Urinary bladder (tissue), 4 donors: ENCODE measurements around the gene PPP3R2. TPM values are rescaled to one million over a fixed set of nuclear protein-coding genes. Genes with fewer than 3 reads are reported as not detected.
"Not testable (repeated sequence)": the region's sequence is repeated elsewhere in the genome, so short reads cannot be mapped to it uniquely, and the experiment has no call there.

ENCODE experiments used
- DNase-seq: peaks from one replicate; pipeline ENCODE4 v3.0.0-alpha.2; 2015; ENCODE audit errors: extremely low spot score
- H3K27ac ChIP-seq: one replicate; pipeline ENCODE4 v1.5.1; 2013; ENCODE audit warnings: low read depth, mild to moderate bottlenecking, moderate library complexity
- H3K36me3 ChIP-seq: one replicate; pipeline ENCODE4 v1.6.1; 2013; ENCODE audit warnings: mild to moderate bottlenecking, moderate library complexity; ENCODE audit not compliant: insufficient read depth
- H3K4me1 ChIP-seq: one replicate; pipeline ENCODE4 v1.6.1; 2013; ENCODE audit warnings: mild to moderate bottlenecking, moderate library complexity; ENCODE audit not compliant: insufficient read depth
- H3K4me3 ChIP-seq: one replicate; pipeline ENCODE4 v1.5.1; 2013; ENCODE audit warnings: low read depth, low read length
- WGBS: extraction: QIAGEN DNeasy Blood & Tissue Kit; methylation state at CpG from one replicate; pipeline ENCODE4 v1.1.7; 2013; 5-methylcytosine and 5-hydroxymethylcytosine counted together
- polyA plus RNA-seq: library from polyadenylated mRNA; stranded (reverse); fragments of 200-250 nt; gene quantifications from one replicate; pipeline ENCODE4 v1.2.3, GENCODE V29; 2013
- total RNA-seq: library from RNA; depleted of rRNA; stranded (reverse); fragments of >200 nt; gene quantifications from one replicate; pipeline ENCODE4 v1.2.3, GENCODE V29; 2014
- donor health status: healthy with polysubstance abuse.
- donor health status: healthy.

The PPP3R2 gene
- total and polyA plus RNA-seq, 2 donors: 0.21 TPM; not detected in 1

DNA sequence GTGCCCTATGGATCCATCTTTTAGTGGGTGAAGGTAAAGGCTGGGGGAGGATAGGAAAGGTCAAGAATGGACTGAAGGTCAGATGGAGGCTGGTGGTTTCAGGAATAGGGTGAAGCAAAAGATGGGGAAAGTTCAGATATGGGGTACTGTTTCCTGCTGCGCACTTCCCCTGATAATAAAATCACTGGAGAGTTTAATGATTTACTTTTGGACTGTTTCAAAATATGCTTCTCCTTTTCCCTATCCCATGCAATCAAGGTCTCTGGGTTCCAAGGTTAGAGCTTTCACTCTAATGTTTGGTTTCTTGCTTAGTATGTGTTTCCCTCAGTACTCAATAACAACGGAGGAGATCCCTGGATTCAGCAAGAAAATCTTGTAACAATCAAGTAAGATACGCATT, 10.8 kb upstream of the PPP3R2 start:
- Histone ChIP-seq H3K4me3 (no peak overlapping the region), H3K36me3 (no peaks in the 10 kb centered on the region), H3K4me1 (no peaks in the 10 kb centered on the region), H3K27ac (no peak overlapping the region)
- DNase-seq: no peak
- WGBS: 83% methylated on average over 3 of the region's 3 CpGs

DNA sequence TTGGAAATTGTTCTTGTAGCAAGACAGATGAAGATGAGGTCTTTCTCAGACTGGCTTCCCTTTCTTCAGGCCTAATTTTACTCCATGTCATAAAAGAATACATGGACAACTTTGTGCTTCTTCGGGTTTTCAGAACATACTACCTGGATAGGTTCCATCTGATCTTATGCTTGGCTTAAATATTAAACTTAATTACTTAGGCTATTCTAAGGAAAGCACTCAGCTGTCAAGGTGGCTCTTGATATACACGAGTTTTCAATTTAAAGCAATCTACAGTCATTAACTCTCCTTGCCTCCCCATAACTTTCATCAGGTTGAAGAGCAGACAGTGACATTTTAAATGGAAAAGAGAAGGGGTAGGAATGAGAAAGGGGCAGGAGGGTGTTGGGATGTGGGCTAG, 9.5 kb upstream of the PPP3R2 start:
- no peak for DNase-seq
- H3K27ac ChIP-seq: no peak overlapping the region
- H3K4me1 ChIP-seq: no peaks in the 10 kb centered on the region
- no peak overlapping the region for H3K4me3 ChIP-seq
- H3K36me3 ChIP-seq: no peaks in the 10 kb centered on the region
- 63% methylated on average over 2 of the region's 2 CpGs for WGBS

DNA sequence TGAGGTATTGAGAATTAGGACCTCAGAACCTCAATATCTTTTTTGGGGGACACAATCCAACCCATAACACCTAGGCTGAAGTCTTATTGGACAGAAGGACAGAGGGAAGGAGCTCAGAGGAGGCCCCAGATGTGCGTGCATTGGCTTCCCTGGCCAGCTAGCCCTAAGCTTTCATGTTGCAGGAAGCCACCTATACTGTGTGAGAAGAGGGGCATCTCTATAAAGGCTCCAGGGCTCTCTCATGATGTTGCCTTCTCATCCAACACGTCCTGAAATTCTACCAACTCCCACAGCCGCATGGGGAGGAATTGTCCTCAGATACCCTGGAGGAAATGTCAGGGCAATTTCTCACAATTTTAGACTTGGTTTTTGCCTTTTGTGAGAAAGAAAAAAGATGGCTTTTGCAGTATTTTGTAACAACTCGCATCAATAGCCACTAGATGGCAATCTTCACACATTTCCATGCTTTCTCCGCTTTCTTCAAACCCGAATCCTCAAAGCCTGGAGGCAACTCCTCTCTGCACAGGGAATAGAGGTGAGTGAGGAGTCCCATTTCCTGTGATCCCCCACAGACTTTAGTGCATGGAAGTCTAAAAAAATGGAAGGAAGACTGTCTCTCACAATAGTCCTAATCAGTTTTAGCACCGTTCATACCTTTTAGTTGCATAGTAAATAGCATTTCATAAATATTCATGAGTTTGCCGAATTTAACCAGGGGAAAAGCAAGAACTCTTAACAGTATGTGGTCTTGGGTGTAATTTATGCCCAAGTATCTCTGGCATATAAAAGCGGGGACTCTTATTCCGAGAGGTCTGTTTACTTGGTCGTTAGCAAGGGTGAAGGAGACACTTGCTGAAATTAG, 7.4 kb upstream of the PPP3R2 start:
- Histone ChIP-seq H3K4me3 (no peak overlapping the region), H3K4me1 (no peaks in the 10 kb centered on the region), H3K27ac (no peak overlapping the region), H3K36me3 (no peaks in the 10 kb centered on the region)
- 20% methylated on average over 11 of the region's 11 CpGs for WGBS
- peak; percentile 47 for DNase-seq

DNA sequence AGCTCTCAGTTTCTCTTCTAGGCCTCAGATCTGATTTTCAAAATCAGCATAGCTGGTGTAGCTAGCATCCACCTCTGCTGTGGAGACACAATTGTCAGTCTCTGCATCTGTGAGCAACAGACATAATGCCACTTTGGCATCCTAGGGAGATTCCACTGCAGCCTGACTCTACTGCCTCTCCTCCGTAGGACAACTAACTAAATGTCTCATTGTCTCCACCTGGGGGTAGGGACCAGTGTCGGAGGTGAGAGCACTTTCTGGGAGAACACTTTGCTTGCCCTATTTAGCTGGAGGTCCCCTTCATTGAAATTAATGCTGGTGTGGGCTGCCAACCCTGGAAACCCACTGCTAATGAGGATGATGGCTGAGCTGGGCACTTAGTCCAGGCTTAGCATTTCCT, 1.4 kb downstream of the PPP3R2 start:
- Histone ChIP-seq H3K27ac (no peak overlapping the region), H3K4me3 (no peak overlapping the region), H3K36me3 (no peaks in the 10 kb centered on the region), H3K4me1 (no peaks in the 10 kb centered on the region)
- 74% methylated on average over 2 of the region's 2 CpGs for WGBS
- DNase-seq: no peak

DNA sequence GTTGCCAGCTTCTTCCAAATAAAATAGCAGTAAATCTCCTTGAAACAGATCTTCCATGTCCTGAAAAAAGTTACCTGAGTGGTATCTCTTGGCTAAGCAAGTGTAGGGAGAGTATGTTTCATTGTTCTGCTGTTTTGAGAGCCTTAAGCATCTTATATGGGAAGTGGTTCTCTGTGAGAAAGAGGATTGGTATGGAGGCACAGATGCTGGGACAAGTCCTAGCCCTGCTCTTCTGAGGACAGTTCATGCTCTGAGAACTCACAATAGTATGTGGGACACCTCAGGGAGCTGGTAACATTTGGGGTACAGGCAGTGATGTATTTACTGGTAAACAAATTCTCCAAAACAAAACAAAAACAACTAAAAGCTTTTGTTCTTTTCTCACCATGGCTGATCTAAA, 2.0 kb downstream of the PPP3R2 start:
- Histone ChIP-seq H3K4me3 (no peak overlapping the region), H3K4me1 (no peaks in the 10 kb centered on the region), H3K36me3 (no peaks in the 10 kb centered on the region), H3K27ac (no peak overlapping the region)
- no peak for DNase-seq

DNA sequence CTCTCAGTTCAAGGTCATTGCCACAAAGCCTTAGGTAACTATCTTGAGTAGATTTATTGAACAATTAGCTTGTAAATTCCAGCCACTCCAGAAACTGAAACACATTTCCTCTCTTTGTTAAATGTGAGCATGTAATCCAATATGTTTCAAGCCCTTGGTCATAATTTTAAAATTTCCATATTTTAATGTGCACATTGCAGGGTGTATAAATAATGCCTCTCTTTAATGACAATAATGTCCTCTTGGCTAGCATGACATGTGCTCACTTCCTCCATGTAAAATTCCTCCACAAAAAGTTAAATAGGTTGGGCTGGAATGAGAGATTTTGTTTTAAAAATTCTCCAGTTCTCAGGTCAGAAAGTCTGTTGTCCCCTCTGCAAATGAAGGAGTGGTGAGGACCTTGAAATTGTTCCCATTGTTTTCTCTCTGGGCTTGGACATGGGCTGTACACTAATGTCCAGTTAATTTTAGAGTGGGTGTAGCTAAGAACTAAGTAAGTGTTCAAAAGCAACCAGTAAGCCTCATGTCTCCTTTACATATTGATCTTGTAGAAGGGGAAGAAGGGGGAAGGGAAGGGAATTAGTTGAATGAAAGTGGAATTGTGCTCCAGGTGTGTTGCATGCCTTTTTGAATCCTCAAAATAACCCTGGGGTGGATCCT, 2.9 kb downstream of the PPP3R2 start:
- no peaks in the 10 kb centered on the region for H3K36me3 ChIP-seq
- no peak overlapping the region for H3K4me3 ChIP-seq
- no peak overlapping the region for H3K27ac ChIP-seq
- DNase-seq: no peak
- H3K4me1 ChIP-seq: no peaks in the 10 kb centered on the region

DNA sequence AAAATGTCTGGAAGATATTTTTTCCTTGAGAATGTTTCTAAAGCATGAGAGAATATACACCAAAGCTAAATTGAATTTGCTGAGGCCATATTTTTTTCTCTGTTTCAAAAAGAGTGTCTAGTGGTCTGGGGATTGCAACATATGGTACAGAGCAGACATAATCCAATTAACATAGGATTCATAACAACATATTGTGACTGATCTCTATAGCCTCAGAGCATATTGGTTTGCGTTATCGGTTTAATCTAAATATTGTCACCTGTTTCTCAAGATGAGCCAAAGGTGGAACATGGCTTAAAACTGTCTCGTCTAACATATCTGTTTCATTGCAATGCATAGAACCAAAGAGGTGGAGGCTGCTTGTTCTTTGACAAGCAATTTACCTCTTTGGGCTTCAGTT, 3.9 kb downstream of the PPP3R2 start:
- DNase-seq: no peak
- WGBS: 90% methylated on average over 3 of the region's 3 CpGs
- no peak overlapping the region for H3K27ac ChIP-seq
- H3K36me3 ChIP-seq: no peaks in the 10 kb centered on the region
- H3K4me3 ChIP-seq: no peak overlapping the region
- H3K4me1 ChIP-seq: no peaks in the 10 kb centered on the region

DNA sequence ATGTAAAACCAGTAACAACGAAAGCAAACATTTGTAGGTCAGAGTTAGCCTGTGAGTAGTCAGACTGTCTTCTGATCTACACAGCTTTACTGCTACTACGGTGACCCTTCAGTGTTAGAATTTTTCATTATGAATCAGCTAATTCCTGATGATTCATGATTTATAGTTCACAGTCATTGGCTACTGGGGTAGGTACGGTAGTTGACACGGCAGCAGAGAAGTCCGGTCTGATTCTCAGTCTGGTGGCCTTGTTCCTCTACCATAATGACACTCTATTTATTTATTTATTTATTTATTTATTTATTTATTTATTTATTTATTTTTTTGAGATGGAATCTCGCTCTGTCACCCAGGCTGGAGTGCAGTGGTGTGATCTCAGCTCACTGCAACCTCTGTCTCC, 4.7 kb downstream of the PPP3R2 start:
- H3K4me1 ChIP-seq, H3K36me3 ChIP-seq, H3K27ac ChIP-seq, DNase-seq, H3K4me3 ChIP-seq: not testable (repeated sequence)
- WGBS: 87% methylated on average over 6 of the region's 6 CpGs

DNA sequence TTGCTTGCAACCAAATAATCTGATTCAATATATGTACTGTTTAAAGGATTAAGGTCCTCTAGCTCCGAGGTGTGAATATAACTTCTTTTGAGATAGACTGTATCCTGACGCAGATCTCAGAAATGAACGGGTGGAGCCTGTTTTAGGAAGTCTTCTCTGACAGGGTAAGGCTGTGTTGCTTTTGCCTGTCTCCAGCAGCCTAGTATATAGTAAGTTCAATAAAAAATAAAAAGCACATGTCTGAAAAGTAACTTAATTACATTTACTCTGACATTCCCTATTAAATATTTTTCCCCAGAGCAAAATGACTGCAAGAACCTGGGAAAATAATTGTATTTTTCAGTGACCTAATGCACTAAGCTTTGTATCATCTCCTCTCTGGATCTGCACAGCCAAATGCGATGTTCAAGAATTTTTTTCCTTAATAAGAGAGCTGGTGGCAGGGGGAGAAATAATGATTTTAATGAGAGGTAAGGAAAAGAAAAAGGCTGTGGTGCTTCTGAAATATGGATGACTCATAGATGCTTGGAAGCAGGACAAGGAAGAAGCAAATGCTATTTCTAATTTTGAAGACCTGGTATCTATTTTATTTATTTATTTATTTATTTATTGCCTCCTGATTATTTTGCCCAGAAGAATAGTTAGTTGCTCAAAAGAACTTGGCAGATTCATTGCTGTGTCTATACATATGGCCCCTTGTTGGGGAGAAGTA, 7.3 kb downstream of the PPP3R2 start:
- WGBS: 82% methylated on average over 4 of the region's 4 CpGs
- no peak overlapping the region for H3K4me3 ChIP-seq
- H3K36me3 ChIP-seq: no peaks in the 10 kb centered on the region
- H3K4me1 ChIP-seq: no peaks in the 10 kb centered on the region
- DNase-seq: no peak
- no peak overlapping the region for H3K27ac ChIP-seq

DNA sequence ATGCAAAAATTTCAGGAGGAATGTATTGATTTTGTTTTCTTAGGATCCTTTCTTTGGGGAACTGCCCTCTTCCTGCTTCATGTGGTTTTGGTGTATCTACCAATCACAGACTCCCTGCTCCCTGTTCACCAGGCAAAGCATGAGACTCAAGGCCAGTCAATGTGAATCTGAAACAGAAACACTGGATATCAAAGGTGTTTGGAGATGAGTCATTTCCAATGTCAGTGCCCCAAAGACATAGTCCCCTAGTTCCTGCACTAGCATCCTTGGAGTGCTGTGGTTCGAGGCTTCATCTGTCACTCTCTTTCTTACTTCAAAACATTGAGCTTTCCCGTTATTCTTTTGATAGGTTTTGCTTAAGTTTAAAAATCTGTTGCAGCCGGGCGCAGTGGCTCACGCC, 8.1 kb downstream of the PPP3R2 start:
- DNase-seq: no peak
- Histone ChIP-seq H3K4me1 (no peaks in the 10 kb centered on the region), H3K36me3 (no peaks in the 10 kb centered on the region), H3K4me3 (no peak overlapping the region), H3K27ac (no peak overlapping the region)
- WGBS: 93% methylated on average over 5 of the region's 5 CpGs

DNA sequence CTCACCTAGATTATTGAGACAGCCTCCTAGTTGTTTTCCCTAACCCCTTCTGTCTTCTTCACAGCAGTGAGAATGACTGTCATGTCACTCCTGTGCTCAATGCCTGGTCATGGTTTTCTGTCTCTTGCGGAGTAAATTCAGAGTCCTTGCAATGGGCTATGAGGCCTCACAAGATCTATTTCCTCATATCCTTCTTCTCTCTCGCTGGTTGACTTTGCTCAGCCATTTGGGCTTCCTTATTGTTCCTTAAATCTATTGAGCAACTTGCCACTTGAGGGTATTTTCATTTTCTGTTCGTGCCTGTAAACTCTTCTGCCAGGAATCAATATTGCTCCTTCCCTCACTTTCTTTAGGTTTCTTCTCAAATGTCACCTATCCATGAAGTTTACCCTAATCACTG, 9.0 kb downstream of the PPP3R2 start:
- WGBS: 72% methylated on average over 3 of the region's 3 CpGs
- DNase-seq: no peak
- no peak overlapping the region for H3K27ac ChIP-seq

DNA sequence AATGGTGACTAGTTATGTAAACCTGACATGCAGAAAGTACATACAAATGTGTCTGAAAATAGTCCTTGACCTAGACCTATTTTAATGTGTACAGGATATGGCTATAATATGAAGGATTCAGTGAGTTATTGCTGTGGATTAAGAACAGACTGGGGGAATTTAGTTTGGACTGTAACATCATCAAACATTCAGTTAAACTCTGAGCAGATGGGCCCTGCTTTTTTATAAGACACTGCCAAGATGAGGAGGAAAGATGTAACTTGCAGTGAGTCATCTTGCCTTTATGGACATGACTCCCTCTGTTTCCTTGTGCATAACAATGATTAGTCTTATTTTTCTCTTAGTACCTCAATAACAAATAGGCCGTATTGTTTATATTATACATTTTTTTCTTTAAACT, 12.2 kb downstream of the PPP3R2 start:
- no peaks in the 10 kb centered on the region for H3K36me3 ChIP-seq
- peak; percentile 5 for DNase-seq
- H3K27ac ChIP-seq: no peak overlapping the region
- 21% methylated on average over 1 of the region's 1 CpG for WGBS
- no peaks in the 10 kb centered on the region for H3K4me1 ChIP-seq
- no peak overlapping the region for H3K4me3 ChIP-seq

More for the DNA sequence above, 9.0 kb downstream of the PPP3R2 start:
- Histone ChIP-seq H3K4me3 (no peak overlapping the region), H3K4me1 (no peaks in the 10 kb centered on the region), H3K36me3 (no peaks in the 10 kb centered on the region)

DNA sequence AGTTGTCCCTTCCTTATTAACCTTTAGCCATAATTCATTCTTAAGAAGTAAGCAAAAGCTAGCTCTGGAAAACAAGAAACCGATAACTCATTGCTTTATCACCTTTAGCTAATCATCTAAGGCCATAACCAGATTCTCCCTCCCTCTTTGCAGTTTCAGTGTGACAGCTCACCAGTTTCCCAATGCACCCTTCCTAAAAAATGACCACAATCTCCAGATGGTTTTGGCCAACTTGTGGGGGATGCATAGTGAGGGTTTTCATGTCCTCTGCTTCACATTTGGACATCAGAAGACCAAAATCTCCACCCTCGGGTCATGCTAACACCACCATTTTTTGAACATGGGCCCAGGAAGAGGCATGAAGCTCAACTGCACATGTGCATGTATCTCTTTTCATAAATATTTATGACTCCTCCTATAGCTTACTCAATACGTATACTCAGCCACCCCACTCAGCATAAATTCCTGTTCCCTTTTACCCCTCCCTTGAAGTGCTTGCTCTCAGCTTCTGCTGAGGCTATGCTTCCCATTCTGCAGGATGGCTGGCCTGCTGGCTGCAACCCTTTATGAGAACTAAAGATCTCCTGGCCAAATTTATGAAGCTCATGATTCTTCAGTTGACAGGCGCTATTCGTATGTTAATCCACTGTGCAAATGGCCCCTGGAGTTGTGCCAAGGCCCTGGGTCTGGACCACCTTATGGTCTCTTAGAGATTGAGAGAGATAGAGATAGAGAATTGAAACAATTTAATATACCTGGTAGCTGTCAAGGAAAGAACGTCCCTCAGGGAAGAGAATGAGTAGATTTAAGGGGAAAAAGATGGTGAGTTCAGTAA, 14.8 kb downstream of the PPP3R2 start:
- Histone ChIP-seq H3K4me1 (no peaks in the 10 kb centered on the region), H3K27ac (no peak overlapping the region), H3K36me3 (no peaks in the 10 kb centered on the region), H3K4me3 (no peak overlapping the region)
- no peak for DNase-seq
- 82% methylated on average over 6 of the region's 6 CpGs for WGBS
